ENCODE data around the gene SGCA. TPM values are rescaled to one million over a fixed set of nuclear protein-coding genes. Genes with fewer than 3 reads are reported as not detected.

SGCA gene
- total and polyA plus RNA-seq, 2 of the 8 experiments (the other 6 are each of a cell fraction or from before 2014, with no cell fraction given), result 0.12 TPM; not detected in 1

- no peak for TF ChIP-seq CHD7 (IDR thresholded peaks at IDR 0.05; ENCODE audit: insufficient replicate concordance, low read length)
- TF ChIP-seq SP4 (IDR thresholded peaks at IDR 0.05; ENCODE audit: low read length), result no peak; the same call in 1 of the 2 replicates
- peak; percentile 56 for TF ChIP-seq TAF7 (optimal IDR thresholded peaks at IDR 0.05; ENCODE audit: borderline replicate concordance, low read depth, low read length)
- no peak for TF ChIP-seq RNF2 (IDR thresholded peaks at IDR 0.05; ENCODE audit: borderline replicate concordance, low read depth, low read length, missing control alignments, poor library complexity, severe bottlenecking)
- no peak; a peak in 2 of 4 replicates for TF ChIP-seq HDAC2 (IDR thresholded peaks at IDR 0.05; ENCODE audit: borderline replicate concordance in 1 of 2, low read depth in 2 of 2, low read length in 2 of 2)
- peak; percentile 30; the same call in 1 of the 2 replicates for TF ChIP-seq POLR2AphosphoS5 (IDR thresholded peaks at IDR 0.05; ENCODE audit: low read depth, low read length)
- no peak for TF ChIP-seq GTF2F1 (IDR thresholded peaks at IDR 0.05; ENCODE audit: borderline replicate concordance, low read depth, low read length)
Observed at GRCh38 chr17:50117202-50118051, 48.4 kb upstream of the SGCA start (continued).
